ENCODE results near the gene NDOR1.
"Not testable (repeated sequence)": the region's sequence is repeated elsewhere in the genome, so short reads cannot be mapped to it uniquely, and the experiment has no call there.

The NDOR1 gene

GRCh38 chr9:137237759-137238726, 32.5 kb downstream of the NDOR1 start:
- Histone ChIP-seq H3K36me3 (ENCODE audit: control insufficient read depth, low read length) (peaks cover 19% of the 10 kb centered on the region), H3K4me3 (ENCODE audit: low read length) (peak overlapping the region; percentile 27; the same call in 1 of the 2 replicates), H3K4me2 (ENCODE audit: low read length) (peak overlapping the region; percentile 66), H3K79me2 (ENCODE audit: control insufficient read depth, low read length) (peaks cover 51% of the 10 kb centered on the region), H3K9me2 (replicated peaks; ENCODE audit: control insufficient read depth, low read length) (no peaks in the 10 kb centered on the region), H3F3A (ENCODE audit: control insufficient read depth, insufficient read depth) (peaks cover 9% of the 10 kb centered on the region), H3K9me3 (ENCODE audit: control insufficient read depth, insufficient read depth, low read length) (no peaks in the 10 kb centered on the region), H3K27me3 (ENCODE audit: control insufficient read depth, low read length) (no peaks in the 10 kb centered on the region), H4K20me1 (ENCODE audit: control insufficient read depth, insufficient read depth, low read depth, low read length) (peaks cover 14% of the 10 kb centered on the region), H3K4me1 (ENCODE audit: control insufficient read depth, low read length) (peaks cover 63% of the 10 kb centered on the region), H3K27ac (ENCODE audit: low read depth, low read length) (no peak overlapping the region)
- no peak for TF ChIP-seq EZH2phosphoT487 (IDR thresholded peaks at IDR 0.05; ENCODE audit: borderline replicate concordance, low read length)
- no peak for TF ChIP-seq CTCF (IDR thresholded peaks at IDR 0.05; ENCODE audit: low read depth, low read length, poor library complexity, severe bottlenecking)

- Histone ChIP-seq H3K4me3 (ENCODE audit: low read length) (peak overlapping the region; percentile 81), H3K4me1 (ENCODE audit: control insufficient read depth, low read length) (peaks cover 69% of the 10 kb centered on the region), H4K20me1 (ENCODE audit: control insufficient read depth, insufficient read depth, low read depth, low read length) (peaks cover 21% of the 10 kb centered on the region), H3K4me2 (ENCODE audit: low read length) (peak overlapping the region; percentile 66), H3K36me3 (ENCODE audit: control insufficient read depth, low read length) (peaks cover 29% of the 10 kb centered on the region), H3K79me2 (ENCODE audit: control insufficient read depth, low read length) (peaks cover 52% of the 10 kb centered on the region), H3K27ac (ENCODE audit: low read depth, low read length) (peak overlapping the region; percentile 85)
- not testable (repeated sequence) for H3K9me3 ChIP-seq (ENCODE audit: control insufficient read depth, insufficient read depth, low read length); H3K9me2 ChIP-seq (replicated peaks; ENCODE audit: control insufficient read depth, low read length); H3F3A ChIP-seq (ENCODE audit: control insufficient read depth, insufficient read depth); H3K27me3 ChIP-seq (ENCODE audit: control insufficient read depth, low read length)
Observed at GRCh38 chr9:137239541-137240200, 34.2 kb downstream of the NDOR1 start.

- Histone ChIP-seq H3F3A (ENCODE audit: control insufficient read depth, insufficient read depth) (peaks cover 9% of the 10 kb centered on the region), H3K79me2 (ENCODE audit: control insufficient read depth, low read length) (peaks cover 52% of the 10 kb centered on the region), H4K20me1 (ENCODE audit: control insufficient read depth, insufficient read depth, low read depth, low read length) (peaks cover 21% of the 10 kb centered on the region), H3K9me2 (replicated peaks; ENCODE audit: control insufficient read depth, low read length) (no peaks in the 10 kb centered on the region), H3K27me3 (ENCODE audit: control insufficient read depth, low read length) (no peaks in the 10 kb centered on the region), H3K4me2 (ENCODE audit: low read length) (peak overlapping the region; percentile 66), H3K4me3 (ENCODE audit: low read length) (peak overlapping the region; percentile 81), H3K9me3 (ENCODE audit: control insufficient read depth, insufficient read depth, low read length) (no peaks in the 10 kb centered on the region), H3K27ac (ENCODE audit: low read depth, low read length) (peak overlapping the region; percentile 85), H3K4me1 (ENCODE audit: control insufficient read depth, low read length) (peaks cover 62% of the 10 kb centered on the region), H3K36me3 (ENCODE audit: control insufficient read depth, low read length) (peaks cover 29% of the 10 kb centered on the region)
- TF ChIP-seq CTCF (IDR thresholded peaks at IDR 0.05; ENCODE audit: low read depth, low read length, poor library complexity, severe bottlenecking) (no peak), EZH2phosphoT487 (IDR thresholded peaks at IDR 0.05; ENCODE audit: borderline replicate concordance, low read length) (no peak)
Observed at GRCh38 chr9:137240318-137240840, 34.9 kb downstream of the NDOR1 start.
